K562 (cell line): ENCODE data around the gene SKAP1. TPM values are rescaled to one million over a fixed set of nuclear protein-coding genes. Genes with fewer than 3 reads are reported as not detected.
A peak's percentile ranks its signal among the peaks of the same experiment; 100 is the strongest.

Source experiments
- ATAC-seq: fragments of 200-7000 bp; cut with Tn5 transposase; 3 replicates; pipeline ENCODE4 v1.9.1; 2020; ENCODE audit warnings: moderate library complexity
- BruUV-seq: library from RNA; stranded (reverse); fragments of 400-500 nt; replicated peaks from 2 replicates; lab custom pipeline; 2021; lab: Mats Ljungman, UMichigan
- CTCF ChIA-PET: fragments of 300-600 bp; formaldehyde crosslinking; extraction: SDS; loops from one replicate; lab custom pipeline; 2021; ENCODE audit warnings: low intra/inter-chr PET ratio; lab: Yijun Ruan, JAX
- POLR2A ChIA-PET: fragments of 300-600, 350-650 bp; sonication (Branson Sonifier 250); formaldehyde crosslinking; extraction: SDS; loops from one replicate; lab custom pipeline; 2021; ENCODE audit warnings: antibody characterized with exemption, inconsistent platforms; lab: Yijun Ruan, JAX
- DNase-seq, 4 experiments: peaks; one replicate each; pipeline versions ENCODE4 v3.0.0 to v3.0.0-alpha.2; 2011 to 2018; ENCODE audit warnings: low spot score in 3 of 4, mixed read lengths in 3 of 4; ENCODE audit errors: extremely low read depth in 1 of 4
- FAIRE-seq: peaks from 2 replicates; lab custom pipeline; 2011; peaks lifted over from hg19 to GRCh38; lab: Jason Lieb, UNC
- H2AFZ ChIP-seq: 2 replicates; pipeline ENCODE4 v1.6.0; 2011; ENCODE audit warnings: low read depth, low read length, control low read depth, inconsistent platforms
- H3K27ac ChIP-seq: fragments of 200-600 bp; 3 replicates; pipeline ENCODE4 v1.8.0; 2011; ENCODE audit warnings: low read depth, mild to moderate bottlenecking, control low read depth, inconsistent platforms, low read length, moderate library complexity, mixed read lengths; ENCODE audit errors: extremely low read depth
- H3K27me3 ChIP-seq, 2 experiments: fragments of 300-600 bp in 1 of 2; 2 replicates in 1 of 2; 3 replicates in 1 of 2; pipeline versions ENCODE4 v1.6.0 to v1.8.0; 2011; ENCODE audit warnings: inconsistent platforms in 2 of 2, low read length in 2 of 2, mild to moderate bottlenecking in 1 of 2, mixed read lengths in 1 of 2, moderate library complexity in 1 of 2; ENCODE audit not compliant: control insufficient read depth in 2 of 2, insufficient read depth in 2 of 2
- H3K36me3 ChIP-seq: fragments of 300-600 bp; 3 replicates; pipeline ENCODE4 v1.8.0; 2011; ENCODE audit warnings: mild to moderate bottlenecking, low read length, inconsistent platforms; ENCODE audit not compliant: control insufficient read depth, insufficient read depth
- H3K4me1 ChIP-seq, 2 experiments: fragments of 200-600 bp in 1 of 2; replicated peaks in 1 of 2; 2 replicates in 1 of 2; 3 replicates in 1 of 2; pipeline versions ENCODE4 v1.5.1 to v1.8.0; 2011; ENCODE audit warnings: inconsistent platforms in 2 of 2, low read length in 2 of 2, mild to moderate bottlenecking in 1 of 2, mixed read lengths in 1 of 2, moderate library complexity in 1 of 2; ENCODE audit not compliant: control insufficient read depth in 2 of 2, insufficient read depth in 2 of 2
- H3K4me2 ChIP-seq: 2 replicates; pipeline ENCODE4 v1.6.1; 2011; ENCODE audit warnings: low read length, control low read depth, inconsistent platforms, mixed read lengths; ENCODE audit not compliant: insufficient read depth
- H3K4me3 ChIP-seq: fragments of 200-600 bp; sonication (generic), shearing (Covaris generic); 2 replicates; pipeline ENCODE4 v1.5.1; 2016; ENCODE audit warnings: control low read depth, inconsistent platforms
- H3K79me2 ChIP-seq: fragments of 200-600 bp; 3 replicates; pipeline ENCODE4 v1.8.0; 2011; ENCODE audit warnings: low read length, inconsistent platforms; ENCODE audit not compliant: control insufficient read depth, insufficient read depth
- H3K9ac ChIP-seq, 2 experiments: 2 replicates each; pipeline versions ENCODE4 v1.6.0 to v1.6.1; 2011; ENCODE audit warnings: low read depth in 2 of 2, low read length in 2 of 2, control low read depth in 1 of 2, inconsistent platforms in 1 of 2, mild to moderate bottlenecking in 1 of 2, mixed read lengths in 1 of 2; ENCODE audit not compliant: insufficient read depth in 1 of 2
- H3K9me1 ChIP-seq: one replicate; pipeline ENCODE4 v1.6.0; 2011; ENCODE audit warnings: inconsistent platforms, mild to moderate bottlenecking, low read length, moderate library complexity; ENCODE audit not compliant: control insufficient read depth, insufficient read depth
- H3K9me3 ChIP-seq: replicated peaks from 2 replicates; pipeline ENCODE4 v1.5.1; 2011; ENCODE audit warnings: low read depth, low read length, inconsistent platforms; ENCODE audit not compliant: control insufficient read depth, insufficient read depth
- H4K20me1 ChIP-seq: replicated peaks from 2 replicates; pipeline ENCODE4 v1.6.1; 2011; ENCODE audit warnings: low read length, inconsistent platforms, mixed read lengths; ENCODE audit not compliant: control insufficient read depth, insufficient read depth
- CBFA2T3 ChIP-seq: fragments of 450-650 bp; IDR thresholded peaks from 2 replicates; pipeline ENCODE4 v1.6.1; 2017
- CTCF ChIP-seq, 3 experiments: IDR thresholded peaks in 2 of 3; conservative IDR thresholded peaks in 1 of 3; 2 replicates each; pipeline ENCODE4 v1.5.1; 2011 to 2012; ENCODE audit warnings: low read length in 3 of 3, mild to moderate bottlenecking in 3 of 3, control low read depth in 2 of 3, improper control_type of control experiment in 1 of 3, inconsistent platforms in 1 of 3, low read depth in 1 of 3, mixed read lengths in 1 of 3, moderate library complexity in 1 of 3; ENCODE audit not compliant: insufficient read depth in 2 of 3
- NBN ChIP-seq: fragments of 450-650 bp; IDR thresholded peaks from 2 replicates; pipeline ENCODE4 v1.6.1; 2016; ENCODE audit warnings: low read depth, mild to moderate bottlenecking
- PKNOX1 ChIP-seq: fragments of 450-650 bp; IDR thresholded peaks from 2 replicates; pipeline ENCODE4 v1.6.1; 2016
- WGBS: fragments of 100-300 bp; shearing (Covaris generic); methylation state at CpG from one replicate; pipeline ENCODE4 v1.1.6; 2016; ENCODE audit warnings: low coverage, mixed read lengths; ENCODE audit not compliant: insufficient coverage; ENCODE audit errors: missing lambda C conversion rate; 5-methylcytosine and 5-hydroxymethylcytosine counted together
- in situ Hi-C: fragments of 300-500 bp; cut with MboI; formaldehyde crosslinking; loops from 4 replicates; pipeline ENCODE4 v1.15.0; 2018; ENCODE audit warnings: inconsistent platforms, mixed read lengths
- intact Hi-C: fragments of 100-400 bp; cut with micrococcal nuclease; formaldehyde crosslinking; loops from 2 replicates; pipeline ENCODE4 v1.14.2; 2022
- polyA plus RNA-seq, 8 experiments: library from polyadenylated mRNA; depleted of rRNA in 4 of 8; stranded (reverse) in 5 of 8; unstranded in 3 of 8; fragments of >200 nt; fragmentation: Nextera tagmentation in 2 of 8; fragmentation: Illumina TruSeq in 1 of 8; extraction: Ambion mirVana in 2 of 8; extraction: Trizol in 1 of 8; gene quantifications; 2 replicates each; pipeline versions ENCODE4 v1.2.1 to v1.2.3, GENCODE V29; 2011 to 2014; ENCODE audit warnings: inconsistent platforms in 1 of 8, missing spikeins in 1 of 8
- total RNA-seq, 7 experiments: library from RNA; depleted of rRNA in 6 of 7; stranded (reverse); fragments of >200 nt in 6 of 7; fragmentation: Illumina TruSeq in 2 of 7; extraction: Trizol in 2 of 7; gene quantifications; 2 replicates each; pipeline versions ENCODE4 v1.2.1 to v1.2.3, GENCODE V29; 2011 to 2021; ENCODE audit warnings: low replicate concordance in 1 of 7

The SKAP1 gene
- total and polyA plus RNA-seq, 9 of the 15 experiments (the other 6 are each of a cell fraction or from before 2014, with no cell fraction given): 0.06 to 0.80 (median 0.10) TPM; not detected in 4

GRCh38 chr17:48163809-48164208, 266.2 kb downstream of the SKAP1 start:
- FAIRE-seq: peak; percentile 23
- Histone ChIP-seq H3K79me2 (no peaks in the 10 kb centered on the region), H3K27me3 (no peaks in the 10 kb centered on the region; a peak in 1 of 5 replicates), H2AFZ (no peak overlapping the region), H3K4me1 (0 out of 5 replicates have a peak, but pooled peaks cover 0 to under 1% of the 10 kb centered on the region in 2 experiments), H3K9ac (no peak overlapping the region), H4K20me1 (no peaks in the 10 kb centered on the region), H3K4me3 (no peak overlapping the region), H3K9me3 (no peaks in the 10 kb centered on the region), H3K9me1 (no peaks in the 10 kb centered on the region), H3K27ac (no peak overlapping the region), H3K4me2 (no peak overlapping the region), H3K36me3 (no peaks in the 10 kb centered on the region)
- no peak for DNase-seq
- no peak for ATAC-seq
- BruUV-seq: no TSS peak
- ChIA-PET CTCF (no interaction called here), POLR2A (no interaction called here)
- TF ChIP-seq CTCF (IDR thresholded peaks at IDR 0.05 in 2 of 3, conservative IDR thresholded peaks at IDR 0.05 in 1 of 3; ENCODE audit: insufficient read depth in 2 of 3, low read depth in 1 of 3, low read length in 3 of 3): peak in 1 of 3 experiments; percentile 26; a peak in 1 of 6 replicates
- no peak for TF ChIP-seq CBFA2T3
- intact Hi-C loops (no loop called here), in situ Hi-C loops (no loop called here)
- 42% methylated on average over 1 of the region's 1 CpG for WGBS

GRCh38 chr17:48162946-48163506, 267.0 kb downstream of the SKAP1 start:
- in situ Hi-C loops (no loop called here), intact Hi-C loops (no loop called here)
- TF ChIP-seq NBN (no peak), PKNOX1 (peak; percentile 22; the same call in 1 of the 2 replicates)
- Histone ChIP-seq H3K4me3 (no peak overlapping the region), H2AFZ (no peak overlapping the region; the same call in 1 of the 2 replicates), H3K79me2 (no peaks in the 10 kb centered on the region), H4K20me1 (no peaks in the 10 kb centered on the region), H3K9ac (no peak overlapping the region), H3K9me1 (no peaks in the 10 kb centered on the region), H3K27me3 (no peaks in the 10 kb centered on the region; a peak in 1 of 5 replicates), H3K4me2 (peak overlapping the region; percentile 1; the same call in 1 of the 2 replicates), H3K36me3 (no peaks in the 10 kb centered on the region), H3K9me3 (no peaks in the 10 kb centered on the region), H3K27ac (no peak overlapping the region), H3K4me1 (peaks cover 0 to 4% of the 10 kb centered on the region in 2 experiments; a peak in 1 of 5 replicates)
- 8% methylated on average over 5 of the region's 5 CpGs for WGBS
- ChIA-PET POLR2A (interaction anchor here (0.7 to 0.8 kb wide), 2 partner anchors 10 to 184 kb away, joined by 4 to 5 read pairs; no protein-coding TSS in a partner anchor), CTCF (no interaction called here)
- no peak for FAIRE-seq
- no peak for DNase-seq
- ATAC-seq: no peak
- BruUV-seq: no TSS peak
